GM23338 (cell line): ENCODE results near the gene IFI27. TPM values are rescaled to one million over a fixed set of nuclear protein-coding genes. Genes with fewer than 3 reads are reported as not detected.

Source experiments
- ATAC-seq: fragments of 200-7000 bp; cut with Tn5 transposase; 3 replicates; pipeline ENCODE4 v1.9.1; 2020
- DNase-seq: peaks from one replicate; pipeline ENCODE4 v3.0.0-alpha.2; 2015; ENCODE audit warnings: low spot score
- H2AFZ ChIP-seq: fragments of 200-600 bp; sonication (generic); 2 replicates; pipeline ENCODE4 v1.8.0; 2016; ENCODE audit warnings: antibody characterized with exemption, mild to moderate bottlenecking, moderate library complexity
- H3F3A ChIP-seq: fragments of 200-600 bp; sonication (generic); replicated peaks from 2 replicates; pipeline ENCODE4 v1.8.0; 2017; ENCODE audit warnings: antibody characterized with exemption, mixed run types, low read depth
- H3K27ac ChIP-seq: fragments of 200-600 bp; sonication (generic); 2 replicates; pipeline ENCODE4 v1.6.1; 2016; ENCODE audit warnings: low read depth
- H3K27me3 ChIP-seq: fragments of 200-600 bp; sonication (generic); 2 replicates; pipeline ENCODE4 v1.8.0; 2016; ENCODE audit warnings: mild to moderate bottlenecking, mixed run types, moderate library complexity; ENCODE audit not compliant: insufficient read depth
- H3K36me3 ChIP-seq: fragments of 200-600 bp; sonication (generic); 2 replicates; pipeline ENCODE4 v1.8.0; 2016; ENCODE audit warnings: mild to moderate bottlenecking; ENCODE audit not compliant: insufficient read depth
- H3K4me1 ChIP-seq: fragments of 200-600 bp; sonication (generic); 2 replicates; pipeline ENCODE4 v1.8.0; 2016; ENCODE audit warnings: mild to moderate bottlenecking, moderate library complexity; ENCODE audit not compliant: insufficient read depth
- H3K4me2 ChIP-seq: fragments of 200-600 bp; sonication (generic); 2 replicates; pipeline ENCODE4 v1.7.1; 2017; ENCODE audit warnings: mixed run types
- H3K4me3 ChIP-seq: fragments of 200-600 bp; sonication (generic); 2 replicates; pipeline ENCODE4 v1.6.1; 2016; ENCODE audit warnings: mixed run types
- H3K79me2 ChIP-seq: fragments of 200-600 bp; sonication (generic); replicated peaks from 2 replicates; pipeline ENCODE4 v1.8.0; 2017; ENCODE audit warnings: mild to moderate bottlenecking; ENCODE audit not compliant: insufficient read depth
- H3K9me2 ChIP-seq: fragments of 200-600 bp; sonication (generic); 2 replicates; pipeline ENCODE4 v1.8.0; 2017; ENCODE audit not compliant: insufficient read depth
- H4K20me1 ChIP-seq: fragments of 200-600 bp; sonication (generic); replicated peaks from 2 replicates; pipeline ENCODE4 v1.8.0; 2017; ENCODE audit warnings: mild to moderate bottlenecking; ENCODE audit not compliant: insufficient read depth
- H3K27ac Mint-ChIP-seq: 2 replicates; pipeline ENCODE4 v1.8.0; 2020; ENCODE audit warnings: inconsistent platforms, mild to moderate bottlenecking, moderate library complexity, mixed read lengths
- H3K27me3 Mint-ChIP-seq: 3 replicates; pipeline ENCODE4 v1.8.0; 2022; ENCODE audit warnings: low read depth, mild to moderate bottlenecking, moderate library complexity, mixed read lengths, inconsistent platforms; ENCODE audit not compliant: insufficient read depth, poor library complexity
- H3K36me3 Mint-ChIP-seq: 3 replicates; pipeline ENCODE4 v1.8.0; 2021; ENCODE audit warnings: low read depth, mild to moderate bottlenecking, inconsistent platforms, moderate library complexity, mixed read lengths
- H3K4me1 Mint-ChIP-seq: 3 replicates; pipeline ENCODE4 v1.8.0; 2020; ENCODE audit warnings: mild to moderate bottlenecking, inconsistent platforms, mixed read lengths
- H3K4me3 Mint-ChIP-seq: 3 replicates; pipeline ENCODE4 v1.8.0; 2021; ENCODE audit warnings: moderate library complexity, mild to moderate bottlenecking, inconsistent platforms, mixed read lengths
- H3K9me3 Mint-ChIP-seq: 3 replicates; pipeline ENCODE4 v1.8.0; 2020; ENCODE audit warnings: moderate library complexity, mild to moderate bottlenecking, inconsistent platforms, mixed read lengths
- CREB1 ChIP-seq: fragments of 250-450 bp; sonication (Bioruptor Pico); IDR thresholded peaks from 2 replicates; pipeline ENCODE4 v1.5.0; 2020; ENCODE audit warnings: low read depth, mild to moderate bottlenecking, moderate library complexity
- JUNB ChIP-seq: IDR thresholded peaks from one replicate; pipeline ENCODE4 v1.6.1; 2016; ENCODE audit warnings: antibody characterized with exemption; ENCODE audit not compliant: unreplicated experiment
- POLR2AphosphoS5 ChIP-seq: IDR thresholded peaks from 2 replicates; pipeline ENCODE4 v1.6.1; 2016; ENCODE audit warnings: antibody characterized with exemption, low read depth
- STAT1 ChIP-seq: IDR thresholded peaks from one replicate; pipeline ENCODE4 v1.6.1; 2016; ENCODE audit warnings: antibody characterized with exemption; ENCODE audit not compliant: unreplicated experiment
- ZNF331 ChIP-seq: fragments of 250-450 bp; sonication (Bioruptor Pico); IDR thresholded peaks from 2 replicates; pipeline ENCODE4 v1.5.0; 2020; ENCODE audit warnings: low read depth, mild to moderate bottlenecking, moderate library complexity
- polyA plus RNA-seq: library from polyadenylated mRNA; unstranded; fragments of >200 nt; fragmentation: Nextera tagmentation; extraction: Ambion mirVana; gene quantifications from 2 replicates; pipeline ENCODE4 v1.2.1, GENCODE V29; 2016
- total RNA-seq: library from RNA; depleted of rRNA; stranded (reverse); fragments of >200 nt; shearing (Covaris generic); gene quantifications from 2 replicates; pipeline ENCODE4 v1.2.3, GENCODE V29; 2014
- TF ChIP-seq, protein P1 (sequence below): fragments of 250-450 bp; sonication (Bioruptor Pico); IDR thresholded peaks from 2 replicates; pipeline ENCODE4 v1.5.0; 2020; ENCODE audit warnings: mild to moderate bottlenecking, moderate library complexity
- TF ChIP-seq, protein P2 (sequence below), 2 experiments: fragments of 200-600 bp in 1 of 2; sonication (generic) in 1 of 2; conservative IDR thresholded peaks; 2 replicates each; pipeline versions ENCODE4 v1.5.1 to v1.6.1; 2016 to 2017; ENCODE audit warnings: antibody characterized with exemption in 2 of 2, low read depth in 2 of 2, mild to moderate bottlenecking in 2 of 2, moderate library complexity in 1 of 2

IFI27 gene
- total and polyA plus RNA-seq, 2 experiments from 2014 or later: 0.49 to 1.2 TPM

DNA sequence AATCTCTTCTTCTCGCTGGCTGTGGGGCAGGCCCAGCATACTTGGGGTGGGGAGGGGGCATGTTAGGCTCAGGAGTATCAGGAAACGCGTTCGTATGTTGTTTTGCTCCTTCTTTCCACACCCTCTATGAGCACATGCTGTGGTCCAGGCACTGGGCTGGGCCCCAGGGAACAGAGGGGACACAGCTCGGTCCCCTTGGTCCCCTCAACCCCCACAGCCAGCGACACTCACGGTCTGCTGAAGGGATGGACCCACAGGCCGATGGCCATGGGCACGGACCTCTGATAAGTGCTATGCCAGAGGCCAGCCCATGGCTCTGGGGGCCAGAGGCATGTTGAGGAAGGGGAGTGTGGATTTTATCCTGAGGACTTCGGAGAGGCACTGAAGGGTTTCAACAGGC lies 6.2 kb downstream of the IFI27 start:
- Histone ChIP-seq H3K27ac (no peak overlapping the region), H3F3A (no peaks in the 10 kb centered on the region), H2AFZ (no peak overlapping the region), H3K4me1 (no peaks in the 10 kb centered on the region), H3K36me3 (no peaks in the 10 kb centered on the region), H3K4me3 (no peak overlapping the region), H3K79me2 (no peaks in the 10 kb centered on the region), H3K27me3 (no peaks in the 10 kb centered on the region), H3K4me2 (no peak overlapping the region), H3K9me2 (peaks cover 4% of the 10 kb centered on the region; the same call in 1 of the 2 replicates), H4K20me1 (no peaks in the 10 kb centered on the region)
- TF ChIP-seq, protein P1, sequence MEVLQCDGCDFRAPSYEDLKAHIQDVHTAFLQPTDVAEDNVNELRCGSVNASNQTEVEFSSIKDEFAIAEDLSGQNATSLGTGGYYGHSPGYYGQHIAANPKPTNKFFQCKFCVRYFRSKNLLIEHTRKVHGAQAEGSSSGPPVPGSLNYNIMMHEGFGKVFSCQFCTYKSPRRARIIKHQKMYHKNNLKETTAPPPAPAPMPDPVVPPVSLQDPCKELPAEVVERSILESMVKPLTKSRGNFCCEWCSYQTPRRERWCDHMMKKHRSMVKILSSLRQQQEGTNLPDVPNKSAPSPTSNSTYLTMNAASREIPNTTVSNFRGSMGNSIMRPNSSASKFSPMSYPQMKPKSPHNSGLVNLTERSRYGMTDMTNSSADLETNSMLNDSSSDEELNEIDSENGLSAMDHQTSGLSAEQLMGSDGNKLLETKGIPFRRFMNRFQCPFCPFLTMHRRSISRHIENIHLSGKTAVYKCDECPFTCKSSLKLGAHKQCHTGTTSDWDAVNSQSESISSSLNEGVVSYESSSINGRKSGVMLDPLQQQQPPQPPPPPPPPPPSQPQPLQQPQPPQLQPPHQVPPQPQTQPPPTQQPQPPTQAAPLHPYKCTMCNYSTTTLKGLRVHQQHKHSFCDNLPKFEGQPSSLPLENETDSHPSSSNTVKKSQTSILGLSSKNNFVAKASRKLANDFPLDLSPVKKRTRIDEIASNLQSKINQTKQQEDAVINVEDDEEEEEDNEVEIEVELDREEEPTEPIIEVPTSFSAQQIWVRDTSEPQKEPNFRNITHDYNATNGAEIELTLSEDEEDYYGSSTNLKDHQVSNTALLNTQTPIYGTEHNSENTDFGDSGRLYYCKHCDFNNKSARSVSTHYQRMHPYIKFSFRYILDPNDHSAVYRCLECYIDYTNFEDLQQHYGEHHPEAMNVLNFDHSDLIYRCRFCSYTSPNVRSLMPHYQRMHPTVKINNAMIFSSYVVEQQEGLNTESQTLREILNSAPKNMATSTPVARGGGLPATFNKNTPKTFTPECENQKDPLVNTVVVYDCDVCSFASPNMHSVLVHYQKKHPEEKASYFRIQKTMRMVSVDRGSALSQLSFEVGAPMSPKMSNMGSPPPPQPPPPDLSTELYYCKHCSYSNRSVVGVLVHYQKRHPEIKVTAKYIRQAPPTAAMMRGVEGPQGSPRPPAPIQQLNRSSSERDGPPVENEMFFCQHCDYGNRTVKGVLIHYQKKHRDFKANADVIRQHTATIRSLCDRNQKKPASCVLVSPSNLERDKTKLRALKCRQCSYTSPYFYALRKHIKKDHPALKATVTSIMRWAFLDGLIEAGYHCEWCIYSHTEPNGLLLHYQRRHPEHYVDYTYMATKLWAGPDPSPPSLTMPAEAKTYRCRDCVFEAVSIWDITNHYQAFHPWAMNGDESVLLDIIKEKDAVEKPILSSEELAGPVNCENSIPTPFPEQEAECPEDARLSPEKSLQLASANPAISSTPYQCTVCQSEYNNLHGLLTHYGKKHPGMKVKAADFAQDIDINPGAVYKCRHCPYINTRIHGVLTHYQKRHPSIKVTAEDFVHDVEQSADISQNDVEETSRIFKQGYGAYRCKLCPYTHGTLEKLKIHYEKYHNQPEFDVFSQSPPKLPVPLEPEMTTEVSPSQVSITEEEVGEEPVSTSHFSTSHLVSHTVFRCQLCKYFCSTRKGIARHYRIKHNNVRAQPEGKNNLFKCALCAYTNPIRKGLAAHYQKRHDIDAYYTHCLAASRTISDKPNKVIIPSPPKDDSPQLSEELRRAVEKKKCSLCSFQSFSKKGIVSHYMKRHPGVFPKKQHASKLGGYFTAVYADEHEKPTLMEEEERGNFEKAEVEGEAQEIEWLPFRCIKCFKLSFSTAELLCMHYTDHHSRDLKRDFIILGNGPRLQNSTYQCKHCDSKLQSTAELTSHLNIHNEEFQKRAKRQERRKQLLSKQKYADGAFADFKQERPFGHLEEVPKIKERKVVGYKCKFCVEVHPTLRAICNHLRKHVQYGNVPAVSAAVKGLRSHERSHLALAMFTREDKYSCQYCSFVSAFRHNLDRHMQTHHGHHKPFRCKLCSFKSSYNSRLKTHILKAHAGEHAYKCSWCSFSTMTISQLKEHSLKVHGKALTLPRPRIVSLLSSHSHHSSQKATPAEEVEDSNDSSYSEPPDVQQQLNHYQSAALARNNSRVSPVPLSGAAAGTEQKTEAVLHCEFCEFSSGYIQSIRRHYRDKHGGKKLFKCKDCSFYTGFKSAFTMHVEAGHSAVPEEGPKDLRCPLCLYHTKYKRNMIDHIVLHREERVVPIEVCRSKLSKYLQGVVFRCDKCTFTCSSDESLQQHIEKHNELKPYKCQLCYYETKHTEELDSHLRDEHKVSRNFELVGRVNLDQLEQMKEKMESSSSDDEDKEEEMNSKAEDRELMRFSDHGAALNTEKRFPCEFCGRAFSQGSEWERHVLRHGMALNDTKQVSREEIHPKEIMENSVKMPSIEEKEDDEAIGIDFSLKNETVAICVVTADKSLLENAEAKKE (CRISPR knock-in tag): no peak
- TF ChIP-seq, protein P2, sequence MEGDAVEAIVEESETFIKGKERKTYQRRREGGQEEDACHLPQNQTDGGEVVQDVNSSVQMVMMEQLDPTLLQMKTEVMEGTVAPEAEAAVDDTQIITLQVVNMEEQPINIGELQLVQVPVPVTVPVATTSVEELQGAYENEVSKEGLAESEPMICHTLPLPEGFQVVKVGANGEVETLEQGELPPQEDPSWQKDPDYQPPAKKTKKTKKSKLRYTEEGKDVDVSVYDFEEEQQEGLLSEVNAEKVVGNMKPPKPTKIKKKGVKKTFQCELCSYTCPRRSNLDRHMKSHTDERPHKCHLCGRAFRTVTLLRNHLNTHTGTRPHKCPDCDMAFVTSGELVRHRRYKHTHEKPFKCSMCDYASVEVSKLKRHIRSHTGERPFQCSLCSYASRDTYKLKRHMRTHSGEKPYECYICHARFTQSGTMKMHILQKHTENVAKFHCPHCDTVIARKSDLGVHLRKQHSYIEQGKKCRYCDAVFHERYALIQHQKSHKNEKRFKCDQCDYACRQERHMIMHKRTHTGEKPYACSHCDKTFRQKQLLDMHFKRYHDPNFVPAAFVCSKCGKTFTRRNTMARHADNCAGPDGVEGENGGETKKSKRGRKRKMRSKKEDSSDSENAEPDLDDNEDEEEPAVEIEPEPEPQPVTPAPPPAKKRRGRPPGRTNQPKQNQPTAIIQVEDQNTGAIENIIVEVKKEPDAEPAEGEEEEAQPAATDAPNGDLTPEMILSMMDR (conservative IDR thresholded peaks at IDR 0.05; ENCODE audit: low read depth in 2 of 2): no peak
- no peak for TF ChIP-seq STAT1
- TF ChIP-seq JUNB: no peak
- TF ChIP-seq POLR2AphosphoS5: no peak
- TF ChIP-seq ZNF331 (CRISPR knock-in tag): no peak
- TF ChIP-seq CREB1 (CRISPR knock-in tag): no peak
- Mint-ChIP-seq H3K36me3 (no peaks in the 10 kb centered on the region), H3K9me3 (peaks cover 12% of the 10 kb centered on the region; the same call in 2 of the 3 replicates), H3K4me1 (no peaks in the 10 kb centered on the region; the same call in 2 of the 3 replicates), H3K4me3 (no peak overlapping the region), H3K27me3 (peaks cover 4% of the 10 kb centered on the region), H3K27ac (no peak overlapping the region)
- ATAC-seq (no peak), DNase-seq (no peak)
